ENCODE data around the gene ADPRHL1.

ADPRHL1 gene

GRCh38 chr13:113413178-113413897 is 40.0 kb downstream of the ADPRHL1 start:
- no peak for DNase-seq

- DNase-seq, result no peak
Measured at GRCh38 chr13:113412440-113412839, 40.8 kb downstream of the ADPRHL1 start.

GRCh38 chr13:113411216-113412023 is 41.9 kb downstream of the ADPRHL1 start:
- no peak for DNase-seq

GRCh38 chr13:113410472-113411201 is 42.7 kb downstream of the ADPRHL1 start:
- no peak for DNase-seq

- no peak for DNase-seq
Measured at GRCh38 chr13:113408562-113408961, 44.7 kb downstream of the ADPRHL1 start.

GRCh38 chr13:113407531-113408393 is 45.5 kb downstream of the ADPRHL1 start:
- DNase-seq, result no peak

GRCh38 chr13:113407103-113407530 is 46.2 kb downstream of the ADPRHL1 start:
- no peak for DNase-seq

GRCh38 chr13:113406321-113407102 is 46.8 kb downstream of the ADPRHL1 start:
- no peak for DNase-seq

- DNase-seq, result no peak
Measured at GRCh38 chr13:113405481-113406300, 47.6 kb downstream of the ADPRHL1 start.

GRCh38 chr13:113404723-113405471 is 48.4 kb downstream of the ADPRHL1 start:
- DNase-seq, result no peak

- DNase-seq, result no peak
Measured at GRCh38 chr13:113404366-113404722, 48.9 kb downstream of the ADPRHL1 start.

- DNase-seq, result no peak
Measured at GRCh38 chr13:113403255-113404104, 49.8 kb downstream of the ADPRHL1 start.

GRCh38 chr13:113402471-113403254 is 50.6 kb downstream of the ADPRHL1 start:
- DNase-seq, result no peak

GRCh38 chr13:113401452-113402415 is 51.6 kb downstream of the ADPRHL1 start:
- DNase-seq, result no peak

GRCh38 chr13:113400621-113401451 is 52.5 kb downstream of the ADPRHL1 start:
- DNase-seq, result no peak

- DNase-seq, result no peak
Measured at GRCh38 chr13:113399755-113400149, 53.5 kb downstream of the ADPRHL1 start.
